ENCODE measurements around the gene TSPEAR.

GRCh38 chr21:44643741-44644310, 67.5 kb downstream of the TSPEAR start:
- TF ChIP-seq MAX (CRISPR knock-in tag; IDR thresholded peaks at IDR 0.05) (no peak), ZSCAN18 (CRISPR knock-in tag; IDR thresholded peaks at IDR 0.05) (no peak), CBFB (CRISPR knock-in tag; IDR thresholded peaks at IDR 0.05; ENCODE audit: low read depth) (no peak), CTCF (IDR thresholded peaks at IDR 0.05) (no peak), PRRX2 (CRISPR knock-in tag; IDR thresholded peaks at IDR 0.05) (no peak), HMGXB4 (CRISPR knock-in tag; IDR thresholded peaks at IDR 0.05) (no peak), SMAD4 (CRISPR knock-in tag; IDR thresholded peaks at IDR 0.05) (no peak), ATF3 (CRISPR knock-in tag; conservative IDR thresholded peaks at IDR 0.05) (no peak), NR2C2 (CRISPR knock-in tag; IDR thresholded peaks at IDR 0.05) (no peak)
